HG03139 (cell line): ENCODE data around the gene SORBS2.
"Not testable (repeated sequence)": the region's sequence is repeated elsewhere in the genome, so short reads cannot be mapped to it uniquely, and the experiment has no call there.

Source experiments
- ATAC-seq: cut with Tn5 transposase; IDR thresholded peaks from one replicate; pipeline ENCODE4 v1.9.1; 2021; ENCODE audit not compliant: unreplicated experiment

SORBS2 gene

DNA sequence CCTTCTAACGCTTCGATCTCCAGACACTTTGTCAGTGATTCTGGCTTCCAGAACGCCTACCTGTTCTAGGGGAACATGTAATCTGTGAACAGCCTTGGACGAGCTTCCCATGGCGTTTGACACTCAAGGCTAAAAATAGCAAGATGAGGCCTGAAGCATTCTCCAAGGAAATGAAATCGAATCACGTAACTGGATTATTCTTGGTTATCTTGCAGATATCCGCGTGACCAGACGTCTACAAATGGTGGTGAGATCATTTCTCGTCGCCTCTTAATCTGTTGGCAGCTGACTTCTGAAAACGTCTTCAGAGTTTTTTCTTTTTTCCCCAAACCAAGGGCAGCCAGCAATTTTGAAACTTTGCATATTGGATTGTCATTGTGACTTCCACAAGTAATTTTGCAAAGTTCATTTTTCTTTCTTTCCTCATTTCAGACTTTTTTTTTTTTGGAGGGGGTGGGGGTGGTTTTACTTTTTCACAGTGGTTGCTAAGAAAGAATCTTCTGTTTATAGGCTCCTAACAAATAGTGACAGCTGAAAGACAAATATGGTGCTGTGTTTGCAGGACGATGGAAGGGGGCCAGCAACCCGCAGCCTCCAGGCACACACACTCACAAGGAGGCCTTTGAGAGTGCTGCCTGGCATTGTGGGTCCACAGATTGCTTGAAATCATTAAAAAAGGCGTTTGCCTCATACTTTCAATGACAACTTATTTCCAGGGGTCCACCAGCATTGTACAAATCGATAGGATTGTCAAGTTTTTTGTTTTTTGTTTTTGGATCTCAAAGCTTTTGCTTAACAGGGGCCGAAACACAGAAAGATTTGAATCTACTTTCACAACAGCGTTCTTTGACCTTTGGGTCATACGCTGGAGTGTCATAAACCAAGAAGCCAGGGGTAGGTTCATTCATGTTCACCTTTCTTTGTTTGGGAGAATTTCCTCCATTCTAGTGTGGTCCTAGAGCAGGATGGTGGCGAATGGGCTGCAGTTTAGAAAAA is 244.3 kb downstream of the SORBS2 start:
- no peak for ATAC-seq

DNA sequence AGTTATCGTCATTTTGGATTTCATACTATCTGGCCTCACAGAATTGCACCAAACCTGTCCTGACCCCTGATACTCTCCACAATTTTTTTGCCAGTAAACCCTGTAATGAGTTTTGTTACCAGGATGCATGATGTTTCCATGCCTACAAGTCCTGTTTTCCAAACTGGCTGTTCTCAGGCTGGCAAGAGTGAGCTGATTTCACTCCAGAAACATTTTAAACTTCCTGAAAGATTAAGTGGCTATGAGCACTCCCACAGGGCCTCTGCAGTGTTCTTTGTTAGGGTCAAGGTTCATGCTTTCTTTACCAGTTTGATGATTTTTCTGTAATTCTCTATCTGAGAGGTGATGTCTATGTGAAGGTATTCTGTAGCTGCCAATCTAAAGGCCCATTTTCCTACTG is 245.0 kb downstream of the SORBS2 start:
- no peak for ATAC-seq

DNA sequence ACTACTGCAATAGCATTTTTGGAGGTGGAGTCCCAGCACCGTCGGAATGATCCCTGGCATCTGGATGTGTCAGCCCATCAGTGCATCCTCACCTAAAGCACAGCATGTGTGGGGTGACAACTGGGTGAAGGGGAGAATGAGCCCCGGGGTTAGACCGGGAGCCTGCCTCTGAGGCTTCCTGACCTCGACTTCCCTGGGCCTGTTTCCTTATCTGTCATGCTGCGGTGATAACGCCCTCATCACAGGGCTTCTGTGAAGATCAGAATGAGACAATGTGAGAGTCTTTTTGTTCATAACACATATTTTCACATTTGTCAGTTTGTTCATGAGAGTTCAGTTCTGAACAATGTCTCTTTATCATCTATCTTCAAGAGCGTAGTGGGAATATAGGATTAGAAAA is 245.6 kb downstream of the SORBS2 start:
- ATAC-seq, result no peak

DNA sequence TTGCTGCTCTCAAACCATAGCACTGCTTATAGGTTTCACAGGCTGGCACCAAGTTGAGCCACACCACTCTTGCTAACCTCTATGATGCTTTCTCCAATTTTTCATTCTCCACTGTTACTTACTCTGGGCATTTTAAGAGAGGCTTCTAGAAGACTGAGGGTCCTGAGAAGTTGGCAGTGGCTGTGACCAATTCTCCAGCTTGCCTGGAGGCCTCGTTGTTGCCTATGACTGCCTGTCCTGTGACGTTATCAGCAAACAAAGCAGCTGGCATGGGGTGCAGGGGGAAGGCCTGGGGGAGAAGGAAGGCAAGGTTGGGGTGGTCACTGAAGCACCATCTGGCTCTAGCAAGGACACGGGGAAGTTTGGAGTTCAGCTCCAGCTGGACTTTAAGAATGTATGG is 246.3 kb downstream of the SORBS2 start:
- no peak for ATAC-seq

DNA sequence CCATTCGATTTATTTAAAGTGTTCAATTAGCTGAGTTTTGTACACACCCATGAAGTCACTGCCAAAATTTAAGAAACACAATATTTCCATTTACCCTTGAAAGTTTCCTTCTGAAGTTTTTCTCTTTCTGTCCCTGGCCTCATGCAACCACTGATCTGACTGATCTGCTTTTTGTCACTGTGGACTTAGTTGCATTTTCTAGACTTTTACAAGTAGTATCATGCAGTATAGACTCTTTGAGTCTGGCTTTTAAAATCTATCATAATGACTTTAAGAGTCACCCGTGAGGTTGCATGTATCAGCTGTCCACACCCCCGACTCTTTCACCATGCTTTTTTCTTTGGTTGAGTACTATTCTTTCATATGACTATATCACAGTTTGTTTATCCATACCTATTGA is 247.6 kb downstream of the SORBS2 start:
- ATAC-seq, result no peak

DNA sequence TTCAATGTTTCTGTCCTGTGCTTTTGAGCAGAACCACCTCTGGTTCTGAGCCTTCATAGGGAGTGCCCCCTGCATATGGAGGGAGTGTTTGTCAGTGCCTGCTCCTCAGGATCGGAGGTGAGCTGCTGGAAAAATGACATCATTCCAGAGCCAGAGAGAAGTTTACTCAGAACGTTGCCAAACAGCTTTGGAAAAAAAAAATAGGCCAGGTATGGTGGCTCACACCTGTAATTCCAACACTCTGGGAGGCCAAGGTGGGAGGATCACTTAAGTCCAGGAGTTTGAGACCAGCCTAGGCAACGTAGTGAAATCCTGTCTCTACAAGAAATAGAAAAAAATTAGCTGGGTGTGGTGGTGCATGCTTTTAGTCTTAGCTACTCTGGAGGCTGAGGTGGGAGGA is 249.5 kb downstream of the SORBS2 start:
- ATAC-seq, result no peak

DNA sequence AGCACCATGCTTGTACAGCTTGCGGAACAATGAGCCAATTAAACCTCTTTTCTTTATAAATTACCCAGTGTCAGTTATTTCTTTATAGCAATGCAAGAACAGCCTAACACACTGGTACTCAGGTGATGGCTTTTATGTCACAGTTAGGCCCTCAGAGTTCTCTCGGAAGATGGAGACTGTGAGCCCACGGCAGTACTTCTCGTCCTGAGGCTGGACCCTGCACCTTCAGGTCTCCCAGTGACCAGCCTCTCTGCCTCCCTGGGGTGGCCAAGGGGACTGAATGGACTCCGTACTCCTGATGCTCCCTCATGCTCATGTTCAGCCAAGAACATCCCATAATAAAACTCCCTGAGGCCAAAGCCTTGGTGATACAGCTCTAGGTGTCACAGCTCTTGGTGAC is 251.7 kb downstream of the SORBS2 start:
- ATAC-seq, result no peak

DNA sequence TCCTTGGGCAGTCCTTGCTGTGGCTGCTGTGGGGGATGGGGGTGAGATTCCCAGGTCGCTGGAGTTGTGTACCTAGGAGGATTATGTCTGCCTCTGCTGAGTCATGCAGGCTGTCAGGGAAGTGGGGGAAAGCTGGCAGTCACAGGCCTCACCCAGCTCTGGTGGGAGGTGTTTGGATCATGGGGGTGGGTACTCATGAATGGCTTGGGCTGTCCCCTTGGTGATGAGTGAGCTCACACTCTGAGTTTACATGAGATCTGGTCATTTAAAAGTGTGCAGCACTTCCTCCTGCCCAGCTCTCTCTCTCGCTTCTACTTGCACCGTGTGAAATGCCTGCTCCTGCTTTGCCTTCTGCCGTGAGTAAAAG is 252.1 kb downstream of the SORBS2 start:
- no peak for ATAC-seq

DNA sequence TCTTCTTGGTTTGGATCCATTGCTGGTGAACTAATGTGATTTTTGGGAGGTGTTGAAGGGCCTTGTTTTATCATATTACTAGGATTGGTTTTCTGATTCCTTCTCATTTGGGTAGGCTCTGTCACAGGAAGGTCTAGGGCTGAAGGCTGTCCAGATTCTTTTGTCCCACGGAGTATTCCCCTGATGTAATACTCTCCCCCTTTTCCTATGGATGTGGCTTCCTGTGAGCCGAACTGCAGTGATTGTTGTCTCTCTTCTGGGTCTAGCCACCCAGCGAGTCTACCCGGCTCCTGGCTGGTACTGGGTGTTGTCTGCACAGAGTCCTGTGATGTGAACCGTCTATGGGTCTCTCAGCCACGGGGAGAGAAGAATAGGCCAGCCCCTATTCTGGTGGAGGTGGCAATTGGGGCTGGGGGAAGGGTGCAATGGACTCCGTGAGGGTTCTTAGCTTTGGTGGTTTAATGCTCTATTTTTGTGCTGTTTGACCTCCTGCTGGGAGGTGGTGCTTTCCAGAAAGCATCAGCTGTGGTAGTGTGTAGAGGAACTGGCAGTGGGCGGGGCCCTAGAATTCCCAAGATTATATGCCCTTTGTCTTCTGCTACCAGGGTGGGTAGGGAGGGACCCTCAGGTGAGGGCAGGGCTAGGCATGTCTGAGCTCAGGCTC is 252.6 kb downstream of the SORBS2 start:
- not testable (repeated sequence) for ATAC-seq

DNA sequence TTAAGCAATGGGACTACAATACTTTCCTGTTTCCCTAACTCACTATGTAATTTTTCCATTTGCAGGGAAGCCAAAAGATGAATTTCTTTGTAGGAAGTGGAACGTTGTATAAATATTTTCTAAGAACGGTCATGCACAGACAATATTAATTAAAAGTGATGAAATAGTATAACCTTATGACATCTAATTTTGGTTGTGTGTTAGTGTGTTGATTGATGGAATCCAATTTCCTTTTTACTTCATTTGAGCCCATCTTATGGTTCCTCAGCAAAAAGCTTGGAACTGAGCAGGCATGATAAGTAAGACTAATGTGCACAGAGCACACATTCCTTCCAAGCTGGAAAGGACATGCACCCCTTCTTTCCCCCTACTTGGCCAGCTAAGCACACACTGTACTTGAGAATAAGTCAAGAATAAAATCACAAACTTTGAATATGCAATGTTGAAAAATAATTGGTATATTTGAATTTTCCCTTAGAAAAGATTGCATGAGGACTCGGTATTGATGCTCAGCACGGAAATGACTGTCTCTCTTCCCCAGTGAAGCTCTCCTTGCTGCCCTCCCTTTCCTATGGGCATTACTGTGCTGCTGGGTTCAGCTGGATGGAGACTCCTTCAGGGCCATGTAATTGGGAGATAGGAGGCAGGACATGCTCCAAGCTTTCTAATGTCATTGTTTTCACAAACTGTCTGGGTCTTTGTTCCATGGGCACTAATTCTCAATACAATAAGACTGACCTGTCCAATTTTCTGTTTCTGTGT is 257.4 kb downstream of the SORBS2 start:
- no peak for ATAC-seq

DNA sequence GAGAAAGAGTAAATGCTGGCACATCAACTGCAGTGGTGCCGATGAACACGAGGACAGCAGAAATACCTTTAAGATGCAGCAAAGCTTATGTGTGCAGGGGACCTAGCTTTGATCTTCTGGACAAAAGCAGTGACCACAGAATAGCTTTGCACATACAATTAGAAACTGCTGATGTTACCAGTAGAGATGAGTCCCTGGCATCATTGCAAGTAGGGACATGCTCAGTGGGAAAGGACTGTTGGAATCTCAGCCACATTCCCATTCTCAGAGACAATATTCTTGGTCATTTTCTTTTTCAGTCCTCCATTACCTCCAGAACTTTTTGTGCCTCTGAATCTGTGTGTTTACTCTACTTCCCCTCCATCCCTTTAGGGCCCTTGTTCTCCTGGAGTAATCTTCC is 259.7 kb downstream of the SORBS2 start:
- ATAC-seq, result no peak

DNA sequence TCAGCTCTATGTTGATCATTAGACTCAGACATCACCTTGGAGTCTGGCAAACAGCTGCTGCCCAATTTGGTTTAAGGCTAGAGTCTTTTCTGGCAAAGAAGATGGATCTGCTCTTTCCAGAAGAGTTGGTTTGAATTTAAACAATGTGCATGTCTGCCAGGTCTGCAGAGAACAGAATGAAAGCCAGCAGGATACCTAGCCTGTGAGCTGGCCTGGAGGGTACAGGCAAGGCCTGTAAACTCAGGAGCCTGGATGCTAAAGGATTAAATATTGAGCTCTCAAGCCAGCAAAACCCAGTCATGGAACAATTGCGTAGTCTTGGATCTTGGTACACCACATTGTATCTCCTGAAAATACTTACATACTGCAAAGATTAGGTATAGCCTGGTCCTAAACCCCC is 261.1 kb downstream of the SORBS2 start:
- no peak for ATAC-seq

DNA sequence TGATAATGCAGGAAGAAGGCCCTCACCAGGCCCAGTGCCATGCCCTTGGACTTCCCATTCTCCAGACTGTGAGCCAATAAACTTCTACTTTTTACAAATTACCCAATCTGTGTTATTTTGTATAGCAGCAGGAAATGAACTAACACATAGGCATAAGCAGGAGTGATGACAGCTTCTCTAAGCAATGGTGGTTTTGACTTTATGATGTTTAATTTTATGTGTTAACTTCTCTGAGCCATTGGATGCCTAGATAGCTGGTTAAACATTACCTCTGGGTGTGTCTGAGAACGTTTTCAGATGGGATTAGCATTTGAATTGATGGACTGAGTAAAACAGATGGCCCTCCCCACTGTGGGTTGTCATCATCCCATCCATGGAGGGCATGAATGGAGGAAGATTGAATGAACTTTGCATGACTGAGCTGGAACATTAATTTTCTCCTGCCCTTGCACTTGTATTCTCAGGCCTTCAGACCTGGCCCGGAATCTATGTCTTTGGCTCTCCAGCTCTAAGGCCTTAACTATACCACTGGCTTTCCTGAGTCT is 262.8 kb downstream of the SORBS2 start:
- no peak for ATAC-seq

DNA sequence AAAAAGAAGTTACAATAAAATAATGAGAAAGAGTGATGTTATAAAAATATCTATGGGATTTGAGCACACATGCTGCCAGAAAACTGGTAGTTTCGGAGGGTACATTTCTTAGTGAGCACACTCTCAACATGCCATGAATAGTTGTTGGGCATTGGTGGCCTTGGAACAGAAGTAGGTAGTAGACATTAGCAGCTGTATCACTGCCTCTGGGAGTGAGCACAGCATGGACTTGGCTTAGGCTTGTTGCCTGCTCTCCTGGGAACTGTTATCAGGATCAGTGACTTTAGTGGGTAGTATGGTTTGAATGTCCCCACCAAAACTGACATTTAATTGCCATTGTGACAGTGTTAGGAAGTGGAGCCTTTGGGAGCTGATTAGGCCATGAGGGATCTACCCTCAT is 263.4 kb downstream of the SORBS2 start:
- no peak for ATAC-seq

DNA sequence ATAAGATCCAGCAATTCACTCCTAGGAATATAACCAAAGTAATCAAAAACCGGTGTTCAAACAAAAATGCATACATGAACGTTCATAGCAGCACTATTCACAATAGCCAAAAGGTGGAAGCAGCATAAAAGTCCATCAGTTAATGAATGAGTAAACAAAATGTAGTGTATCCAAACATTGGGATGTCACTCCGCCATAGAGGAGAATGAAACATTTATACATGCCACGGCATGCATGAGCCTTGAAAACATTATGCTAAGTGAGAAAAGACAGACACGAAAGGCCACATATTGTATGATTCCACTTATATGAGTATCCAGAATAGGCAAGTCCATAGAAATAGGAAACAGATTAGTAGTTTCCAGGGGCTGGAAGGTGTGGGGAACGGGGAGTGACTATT is 265.7 kb downstream of the SORBS2 start:
- ATAC-seq, result no peak

DNA sequence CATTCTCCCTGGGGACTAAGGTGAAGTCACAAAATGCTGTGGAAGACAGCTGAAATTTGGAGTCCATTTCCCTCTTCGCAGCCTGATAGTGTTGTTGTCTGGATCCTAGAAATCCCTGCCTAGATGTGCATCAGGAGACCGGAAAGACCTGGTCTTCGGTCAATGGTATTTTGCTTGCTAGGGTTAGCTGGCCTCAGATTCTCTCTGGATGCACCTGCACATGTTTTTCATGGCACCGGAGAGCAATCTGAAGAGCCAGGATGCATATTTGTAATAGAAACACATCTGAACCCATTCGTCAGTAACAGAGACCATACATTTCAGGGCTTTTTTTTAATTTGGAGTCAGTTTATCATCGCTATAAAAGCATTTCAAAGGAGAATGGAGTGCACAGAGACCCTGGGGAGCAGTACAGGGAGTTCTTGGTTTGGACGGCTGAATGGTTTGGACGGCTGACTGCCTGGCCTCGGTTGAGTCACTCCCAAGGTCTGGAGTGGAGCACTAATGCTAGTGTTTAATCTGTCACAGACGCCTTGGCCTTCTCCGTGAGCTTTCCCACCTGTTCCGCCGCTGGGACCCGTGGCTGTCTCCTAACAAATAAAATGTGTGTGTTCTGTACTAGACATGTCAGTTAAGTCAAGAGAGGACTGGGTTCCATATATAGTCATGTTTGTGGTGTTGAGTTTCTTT is 269.2 kb downstream of the SORBS2 start:
- ATAC-seq, result no peak

DNA sequence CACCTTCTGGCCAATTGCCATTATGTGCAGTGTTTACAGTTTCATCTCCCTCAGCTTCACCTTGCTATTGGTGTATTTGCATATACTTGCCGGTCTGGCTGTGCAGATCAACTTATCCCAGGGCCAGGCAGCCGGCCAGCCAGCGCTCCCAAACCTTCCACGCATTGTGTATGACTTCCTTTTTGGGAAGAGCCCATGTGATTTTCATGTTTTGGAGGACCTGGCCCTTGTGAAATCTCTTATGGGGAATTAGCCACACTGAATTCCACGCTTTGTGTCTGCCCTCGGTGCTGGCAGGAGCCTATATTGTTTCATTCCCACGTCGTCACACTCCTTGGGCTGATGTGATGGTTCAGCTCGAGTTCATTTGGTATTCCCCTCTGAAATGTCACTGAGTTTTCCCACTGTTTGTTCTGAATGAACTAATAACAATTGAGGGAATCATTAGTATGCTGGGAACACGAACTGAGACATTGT is 270.7 kb downstream of the SORBS2 start:
- no peak for ATAC-seq

DNA sequence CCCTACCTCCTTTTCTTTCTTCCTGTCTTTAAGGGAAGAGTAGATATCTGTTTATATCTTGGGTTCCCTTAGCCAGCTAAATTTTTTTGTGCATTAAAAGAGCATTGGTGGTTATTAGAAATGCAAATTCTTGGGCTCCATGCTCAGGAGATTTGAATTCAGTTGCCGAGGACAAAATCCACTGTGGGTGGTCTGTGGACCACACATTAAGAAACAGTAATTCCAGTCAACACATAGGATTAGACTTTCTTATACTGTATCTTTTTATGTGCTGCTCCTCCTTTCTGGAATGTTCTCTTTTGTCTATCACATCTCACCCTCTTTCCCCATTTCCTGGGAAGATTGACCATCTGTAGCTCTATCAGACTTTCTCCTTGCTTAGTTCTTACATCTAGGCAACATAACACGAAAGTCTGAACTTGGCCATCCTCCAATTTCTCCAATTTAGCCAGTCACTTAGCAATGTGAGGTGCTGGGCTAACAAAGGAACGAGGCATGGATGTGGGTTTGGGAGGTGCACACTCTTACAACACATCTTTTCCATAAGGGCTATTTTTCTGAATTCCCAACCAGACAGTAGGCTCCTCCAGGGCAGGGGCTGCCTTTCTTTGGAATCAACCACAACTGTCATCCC is 271.4 kb downstream of the SORBS2 start:
- no peak for ATAC-seq

DNA sequence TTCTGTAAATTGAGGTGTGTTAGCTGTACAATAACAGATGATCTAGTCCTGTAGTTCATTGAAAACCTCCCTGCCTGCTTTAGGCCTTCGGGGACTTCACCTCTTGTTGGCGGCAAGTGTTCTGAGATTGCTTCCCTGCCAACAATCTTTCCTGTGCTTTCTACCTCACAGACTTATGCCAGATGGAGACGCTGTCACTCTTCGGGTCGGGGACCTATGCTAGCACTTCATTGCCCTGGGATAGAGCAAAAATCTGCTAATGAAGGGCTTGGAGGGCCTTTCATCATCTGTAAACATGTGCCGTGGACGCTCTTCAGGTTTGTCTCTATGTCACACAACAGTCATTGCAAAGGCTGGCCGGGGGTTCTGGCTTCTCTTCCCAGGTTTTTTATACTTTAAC is 272.0 kb downstream of the SORBS2 start:
- no peak for ATAC-seq

DNA sequence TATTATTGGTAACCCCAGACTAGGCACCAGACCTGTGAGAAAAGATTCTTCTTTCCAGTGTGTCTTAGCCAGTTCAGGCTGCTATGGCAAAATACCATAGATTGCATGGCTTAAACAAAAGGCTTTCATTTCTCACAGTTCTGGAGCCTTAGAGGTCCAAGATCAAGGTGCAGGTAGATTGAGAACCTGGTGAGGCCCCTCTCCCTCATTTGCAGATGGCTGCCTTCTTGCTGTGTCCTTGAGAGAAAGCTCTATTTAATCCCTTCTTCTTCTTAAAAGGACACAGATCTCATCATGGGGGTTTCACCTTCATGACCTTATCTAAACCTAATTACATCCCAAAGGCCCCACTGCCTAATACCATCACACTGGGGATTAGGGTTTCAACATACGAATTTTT is 273.2 kb downstream of the SORBS2 start:
- ATAC-seq, result no peak
